Epithelial cell of esophagus (primary cell): ENCODE data around the gene PTK6.

Source experiments
- DNase-seq: peaks from one replicate; pipeline ENCODE4 v3.0.0; 2010; ENCODE audit warnings: low read depth
- H3K4me3 ChIP-seq: 2 replicates; pipeline ENCODE4 v1.5.1; 2011; ENCODE audit warnings: mild to moderate bottlenecking, low read length, control low read depth
- CTCF ChIP-seq: IDR thresholded peaks from 2 replicates; pipeline ENCODE4 v1.5.1; 2011; ENCODE audit warnings: low read depth, mild to moderate bottlenecking, low read length, control low read depth, inconsistent platforms; ENCODE audit not compliant: insufficient read depth; ENCODE audit errors: missing control alignments

The PTK6 gene

GRCh38 chr20:63543733-63544132, 6.6 kb upstream of the PTK6 start:
- no peak overlapping the region for H3K4me3 ChIP-seq
- no peak for TF ChIP-seq CTCF
- no peak for DNase-seq

GRCh38 chr20:63543131-63543530, 6.0 kb upstream of the PTK6 start:
- TF ChIP-seq CTCF: no peak
- no peak overlapping the region for H3K4me3 ChIP-seq
- DNase-seq: no peak

- TF ChIP-seq CTCF: no peak
- H3K4me3 ChIP-seq: no peak overlapping the region
These were observed 5.5 kb upstream of the PTK6 start for GRCh38 chr20:63542696-63543095.

GRCh38 chr20:63542031-63542559, 4.9 kb upstream of the PTK6 start:
- no peak for DNase-seq
- H3K4me3 ChIP-seq: no peak overlapping the region
- TF ChIP-seq CTCF: no peak

More at GRCh38 chr20:63542696-63543095, 5.5 kb upstream of the PTK6 start:
- no peak for DNase-seq

- TF ChIP-seq CTCF: no peak
- no peak overlapping the region for H3K4me3 ChIP-seq
- DNase-seq: no peak
These were observed 4.2 kb upstream of the PTK6 start for GRCh38 chr20:63541371-63541770.

- TF ChIP-seq CTCF: no peak
- no peak overlapping the region for H3K4me3 ChIP-seq
- DNase-seq: no peak
These were observed 3.4 kb upstream of the PTK6 start for GRCh38 chr20:63540417-63541186.
